ENCODE data around the gene C6orf47.

The C6orf47 gene

DNA sequence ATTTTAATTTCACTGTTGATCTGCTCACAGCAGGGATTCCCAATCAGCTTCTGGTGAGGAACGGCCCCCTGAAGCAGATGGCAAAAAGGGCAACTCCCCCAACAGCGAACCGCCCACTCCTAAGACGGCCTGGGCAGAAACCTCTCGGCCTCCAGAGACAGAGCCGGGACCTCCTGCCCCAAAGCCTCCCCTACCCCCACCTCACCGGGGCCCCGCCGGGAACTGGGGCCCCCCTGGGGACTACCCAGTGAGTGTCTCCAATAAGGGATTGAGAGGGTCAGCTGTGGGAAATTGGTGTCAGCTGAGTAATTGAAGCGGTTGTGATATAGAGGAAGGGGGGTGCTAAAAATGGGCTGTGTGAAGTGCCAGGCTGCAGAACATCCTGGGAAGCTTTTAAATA is 33.6 kb downstream of the C6orf47 start:
- no peak overlapping the region for H3K27ac ChIP-seq (ENCODE audit: low read depth, low read length, poor library complexity, severe bottlenecking)
- H3K36me3 ChIP-seq (ENCODE audit: insufficient read depth, low read length) = peaks cover 100% of the 10 kb centered on the region
- no peaks in the 10 kb centered on the region for H3K27me3 ChIP-seq (ENCODE audit: insufficient read depth, low read length)
- peaks cover 9% of the 10 kb centered on the region for H3K4me1 ChIP-seq (ENCODE audit: insufficient read depth, low read length, severe bottlenecking)
- peaks cover 18% of the 10 kb centered on the region for H3K79me2 ChIP-seq (ENCODE audit: insufficient read depth, low read length)
- H3K9me3 ChIP-seq (ENCODE audit: low read length) = no peaks in the 10 kb centered on the region
- H3K9ac ChIP-seq (ENCODE audit: low read length) = no peak overlapping the region
- H3F3A ChIP-seq (ENCODE audit: insufficient read depth, low read length) = no peaks in the 10 kb centered on the region
- H3K4me2 ChIP-seq (ENCODE audit: low read length) = no peak overlapping the region
- no peaks in the 10 kb centered on the region for H3K9me2 ChIP-seq (ENCODE audit: low read depth, low read length)
- no peak for TF ChIP-seq EZH2 (IDR thresholded peaks at IDR 0.05; ENCODE audit: borderline replicate concordance, low read length)
- TF ChIP-seq, protein P1, sequence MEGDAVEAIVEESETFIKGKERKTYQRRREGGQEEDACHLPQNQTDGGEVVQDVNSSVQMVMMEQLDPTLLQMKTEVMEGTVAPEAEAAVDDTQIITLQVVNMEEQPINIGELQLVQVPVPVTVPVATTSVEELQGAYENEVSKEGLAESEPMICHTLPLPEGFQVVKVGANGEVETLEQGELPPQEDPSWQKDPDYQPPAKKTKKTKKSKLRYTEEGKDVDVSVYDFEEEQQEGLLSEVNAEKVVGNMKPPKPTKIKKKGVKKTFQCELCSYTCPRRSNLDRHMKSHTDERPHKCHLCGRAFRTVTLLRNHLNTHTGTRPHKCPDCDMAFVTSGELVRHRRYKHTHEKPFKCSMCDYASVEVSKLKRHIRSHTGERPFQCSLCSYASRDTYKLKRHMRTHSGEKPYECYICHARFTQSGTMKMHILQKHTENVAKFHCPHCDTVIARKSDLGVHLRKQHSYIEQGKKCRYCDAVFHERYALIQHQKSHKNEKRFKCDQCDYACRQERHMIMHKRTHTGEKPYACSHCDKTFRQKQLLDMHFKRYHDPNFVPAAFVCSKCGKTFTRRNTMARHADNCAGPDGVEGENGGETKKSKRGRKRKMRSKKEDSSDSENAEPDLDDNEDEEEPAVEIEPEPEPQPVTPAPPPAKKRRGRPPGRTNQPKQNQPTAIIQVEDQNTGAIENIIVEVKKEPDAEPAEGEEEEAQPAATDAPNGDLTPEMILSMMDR (IDR thresholded peaks at IDR 0.05; ENCODE audit: low read length) = no peak
- no peak overlapping the region for H2AFZ ChIP-seq (ENCODE audit: low read length)
- no peaks in the 10 kb centered on the region for H4K20me1 ChIP-seq (ENCODE audit: insufficient read depth, low read length)
- no peak overlapping the region for H3K4me3 ChIP-seq (ENCODE audit: low read depth, low read length, poor library complexity, severe bottlenecking)

DNA sequence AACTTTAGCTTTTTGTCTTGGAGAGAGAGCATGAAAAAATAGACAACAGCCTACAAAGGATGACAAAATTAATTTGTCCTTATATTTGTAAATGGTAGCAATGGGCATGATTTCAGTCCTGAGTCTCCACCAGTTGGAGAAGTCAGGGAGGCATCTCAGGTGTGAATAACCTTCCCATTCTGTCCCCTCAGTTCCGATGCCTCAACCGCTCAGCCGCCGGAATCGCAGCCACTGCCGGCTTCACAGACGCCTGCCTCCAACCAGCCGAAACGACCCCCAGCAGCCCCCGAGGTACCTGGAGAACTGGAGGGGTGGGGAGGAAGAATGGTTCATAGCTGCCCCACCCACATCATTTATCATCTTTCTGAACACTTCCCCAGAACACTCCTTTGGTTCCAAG is 36.5 kb downstream of the C6orf47 start:
- Histone ChIP-seq H3K27ac (ENCODE audit: low read depth, low read length, poor library complexity, severe bottlenecking) (no peak overlapping the region), H3F3A (ENCODE audit: insufficient read depth, low read length) (no peaks in the 10 kb centered on the region), H3K4me1 (ENCODE audit: insufficient read depth, low read length, severe bottlenecking) (peaks cover 20% of the 10 kb centered on the region), H3K9me3 (ENCODE audit: low read length) (no peaks in the 10 kb centered on the region), H3K79me2 (ENCODE audit: insufficient read depth, low read length) (peaks cover 29% of the 10 kb centered on the region), H2AFZ (ENCODE audit: low read length) (no peak overlapping the region), H3K4me3 (ENCODE audit: low read depth, low read length, poor library complexity, severe bottlenecking) (no peak overlapping the region), H3K9ac (ENCODE audit: low read length) (no peak overlapping the region), H3K27me3 (ENCODE audit: insufficient read depth, low read length) (no peaks in the 10 kb centered on the region), H3K9me2 (ENCODE audit: low read depth, low read length) (no peaks in the 10 kb centered on the region), H3K4me2 (ENCODE audit: low read length) (no peak overlapping the region), H4K20me1 (ENCODE audit: insufficient read depth, low read length) (no peaks in the 10 kb centered on the region), H3K36me3 (ENCODE audit: insufficient read depth, low read length) (peaks cover 82% of the 10 kb centered on the region)
- no peak for TF ChIP-seq EZH2 (IDR thresholded peaks at IDR 0.05; ENCODE audit: borderline replicate concordance, low read length)
- TF ChIP-seq, protein P1 (IDR thresholded peaks at IDR 0.05; ENCODE audit: low read length) = no peak

DNA sequence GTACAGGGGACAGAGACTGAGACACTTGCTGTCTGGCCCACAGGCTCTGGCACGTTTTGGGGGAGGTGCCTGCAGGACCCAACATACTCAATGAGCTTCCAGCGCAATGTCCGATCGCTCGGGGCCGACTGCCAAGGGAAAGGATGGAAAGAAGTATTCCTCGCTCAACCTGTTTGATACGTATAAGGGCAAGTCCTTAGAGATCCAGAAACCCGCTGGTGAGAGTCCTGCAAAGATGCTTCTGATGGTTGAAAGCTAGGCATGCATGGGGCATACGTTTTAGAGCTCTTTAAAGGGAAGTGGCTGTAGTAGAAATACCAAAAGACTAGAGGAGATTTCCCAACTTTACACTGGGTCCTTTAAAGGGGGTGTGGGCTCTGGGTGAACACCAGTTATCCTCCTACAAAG is 37.9 kb downstream of the C6orf47 start:
- Histone ChIP-seq H4K20me1 (ENCODE audit: insufficient read depth, low read length) (no peaks in the 10 kb centered on the region), H2AFZ (ENCODE audit: low read length) (no peak overlapping the region), H3K4me1 (ENCODE audit: insufficient read depth, low read length, severe bottlenecking) (peaks cover 20% of the 10 kb centered on the region), H3K4me2 (ENCODE audit: low read length) (peak overlapping the region; percentile 90), H3K9me3 (ENCODE audit: low read length) (no peaks in the 10 kb centered on the region), H3K4me3 (ENCODE audit: low read depth, low read length, poor library complexity, severe bottlenecking) (peak overlapping the region; percentile 98), H3K79me2 (ENCODE audit: insufficient read depth, low read length) (peaks cover 29% of the 10 kb centered on the region), H3K27me3 (ENCODE audit: insufficient read depth, low read length) (no peaks in the 10 kb centered on the region), H3F3A (ENCODE audit: insufficient read depth, low read length) (no peaks in the 10 kb centered on the region), H3K36me3 (ENCODE audit: insufficient read depth, low read length) (peaks cover 68% of the 10 kb centered on the region), H3K9ac (ENCODE audit: low read length) (peak overlapping the region; percentile 100; the same call in 1 of the 2 replicates), H3K9me2 (ENCODE audit: low read depth, low read length) (no peaks in the 10 kb centered on the region), H3K27ac (ENCODE audit: low read depth, low read length, poor library complexity, severe bottlenecking) (no peak overlapping the region)
- TF ChIP-seq, protein P1 (IDR thresholded peaks at IDR 0.05; ENCODE audit: low read length) = no peak
- TF ChIP-seq EZH2 (IDR thresholded peaks at IDR 0.05; ENCODE audit: borderline replicate concordance, low read length) = no peak

All from OCI-LY1 (cell line).